GM12801 (cell line): Measurements from ENCODE around the gene ITPRIP.

Experiments used
- CTCF ChIP-seq: IDR thresholded peaks from one replicate; pipeline ENCODE4 v1.5.1; 2011; ENCODE audit warnings: control low read depth; ENCODE audit not compliant: insufficient read length; ENCODE audit errors: extremely low read depth

Gene ITPRIP

DNA sequence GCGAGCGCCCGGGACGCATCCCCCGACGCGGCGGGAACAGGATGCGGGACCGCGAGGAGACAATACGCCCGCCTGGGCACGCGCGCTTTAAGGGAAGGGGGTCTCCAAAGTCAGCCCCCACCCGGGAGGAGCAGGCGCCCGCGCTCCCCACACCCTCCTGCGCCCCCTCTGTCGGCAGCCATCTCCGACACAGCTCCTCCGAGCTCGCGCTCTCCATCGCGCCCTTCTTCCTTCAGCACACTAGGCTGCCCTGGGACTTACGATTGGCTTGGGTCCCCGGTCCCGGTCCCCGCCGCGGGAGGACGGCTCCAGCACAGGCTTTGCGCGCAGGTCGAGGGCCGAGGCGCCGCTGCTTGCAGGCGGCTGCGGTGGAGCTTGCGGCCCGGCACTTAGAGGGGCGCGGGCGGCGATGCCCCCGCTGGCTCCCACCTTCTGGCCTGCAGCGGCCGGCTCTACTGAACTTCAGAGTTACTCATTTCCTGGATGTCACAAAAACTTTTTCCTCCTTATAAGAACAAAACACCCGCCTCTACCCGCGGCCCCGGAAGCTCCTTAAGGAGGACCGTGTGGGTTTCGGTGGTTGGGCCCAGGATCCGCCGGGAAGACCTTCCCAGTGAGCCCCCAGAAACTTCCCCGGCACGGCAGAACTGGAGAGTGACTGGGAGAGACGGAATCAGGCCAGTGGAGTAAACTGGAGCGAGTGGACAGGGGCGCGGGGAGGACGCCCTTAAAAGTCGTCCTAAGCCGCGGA, at the start of gene ITPRIP:
TSS of gene ITPRIP (minus strand) at position 481 of the 751 bp plus-strand sequence. CDS start 22,414 bp downstream, outside the sequence.
- no peak for TF ChIP-seq CTCF

DNA sequence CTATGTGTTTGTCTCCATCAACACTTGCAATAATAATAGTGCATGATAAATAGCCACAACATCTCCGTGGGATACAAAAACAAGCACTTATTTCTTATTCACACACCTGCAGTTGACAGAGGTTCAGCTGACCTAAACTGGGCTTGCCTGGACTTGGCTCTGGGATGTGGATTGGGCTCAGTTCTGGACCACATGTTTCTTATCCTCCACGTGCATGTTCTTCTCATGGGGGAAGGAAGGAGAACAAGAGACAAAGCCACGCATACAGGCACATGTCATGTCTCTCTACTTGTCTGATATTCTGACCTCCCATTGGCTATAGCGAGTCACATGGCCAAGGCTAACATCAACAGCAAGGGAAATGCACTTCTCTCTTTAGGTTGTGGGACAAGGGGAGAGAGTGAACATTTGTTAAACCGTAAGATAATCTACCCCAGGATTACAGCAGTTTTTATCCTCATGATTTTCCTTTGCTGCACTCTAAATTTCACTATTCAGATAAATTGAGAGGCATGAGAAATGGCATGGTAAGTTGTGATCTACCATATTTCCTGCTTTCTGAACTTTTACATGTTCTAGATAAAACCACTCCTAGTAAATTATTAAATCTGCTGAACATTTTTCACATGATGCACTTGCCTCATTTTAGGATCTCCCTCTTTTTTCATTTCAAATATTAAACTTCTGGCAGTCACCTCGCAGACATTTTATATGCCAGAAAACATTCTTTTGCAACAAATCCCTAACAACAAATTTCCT, 49.0 kb upstream of the ITPRIP start:
- TF ChIP-seq CTCF, result no peak

GRCh38 chr10:104380336-104380735, 42.1 kb upstream of the ITPRIP start:
- no peak for TF ChIP-seq CTCF

DNA sequence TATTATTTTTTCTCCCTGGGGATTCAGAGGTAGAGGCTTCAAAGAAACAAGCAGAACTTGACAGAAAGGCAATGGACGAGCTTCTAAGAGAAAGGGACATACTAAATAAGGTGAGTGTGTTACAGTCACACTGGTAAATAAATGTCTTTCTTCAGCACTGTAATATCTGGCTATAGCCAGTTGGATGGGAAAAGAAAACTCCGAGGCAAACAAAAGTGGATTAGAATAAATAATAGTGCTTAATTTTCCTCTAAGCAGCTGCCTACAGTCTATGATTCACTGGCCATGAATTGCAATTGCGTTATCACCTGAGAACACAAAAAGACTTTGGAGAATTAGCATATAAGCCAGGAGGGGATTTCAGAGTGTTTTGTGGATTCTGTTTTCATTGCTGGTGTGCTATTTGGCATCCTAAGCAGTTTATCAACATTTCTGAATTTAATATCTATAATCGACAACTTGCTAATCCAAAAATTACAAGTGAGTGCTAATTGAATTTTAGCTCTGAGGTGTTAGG, 38.6 kb upstream of the ITPRIP start:
- no peak for TF ChIP-seq CTCF

- TF ChIP-seq CTCF, result no peak
Observed at GRCh38 chr10:104374591-104374990, 36.3 kb upstream of the ITPRIP start.

DNA sequence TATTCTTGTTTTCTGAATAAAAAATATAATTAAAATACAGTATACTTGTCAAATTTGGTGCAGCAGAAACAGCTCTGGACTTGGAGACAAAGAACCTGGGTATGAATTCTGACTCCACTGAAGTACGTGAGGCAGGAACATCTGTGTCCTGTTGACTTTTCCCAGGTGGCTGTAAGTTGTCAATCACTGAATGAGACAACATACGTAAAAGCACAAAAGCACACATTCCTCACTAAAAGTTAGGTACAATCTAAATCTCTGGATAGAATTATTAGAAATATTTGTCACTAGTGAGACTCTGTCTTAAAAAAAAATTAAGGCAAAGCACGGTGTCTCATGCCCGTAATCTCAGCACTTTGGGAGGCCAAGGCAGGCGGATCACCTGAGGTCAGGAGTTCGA, 33.5 kb upstream of the ITPRIP start:
- TF ChIP-seq CTCF, result no peak

- TF ChIP-seq CTCF, result no peak
Observed at GRCh38 chr10:104368381-104368780, 30.1 kb upstream of the ITPRIP start.
